Heart left ventricle (tissue), 16 donors: Measurements from ENCODE around the gene GRWD1. TPM values are rescaled to one million over a fixed set of nuclear protein-coding genes. Genes with fewer than 3 reads are reported as not detected.
A peak's percentile ranks its signal among the peaks of the same experiment; 100 is the strongest.

Source experiments
- ATAC-seq, 4 donors: fragments of 200-7000 bp; cut with Tn5 transposase; one replicate each; pipeline ENCODE4 v1.9.1; 2020 to 2022; ENCODE audit warnings: moderate library complexity in 4 of 4, mild to moderate bottlenecking in 3 of 4, moderate number of reproducible peaks in 1 of 4
- DNase-seq, 5 donors: peaks; one replicate each; pipeline ENCODE4 v3.0.0-alpha.2; 2020
- H3K27ac ChIP-seq, 12 donors: fragments of 200-600 bp; sonication (generic) in 4 of 12; one replicate each; pipeline versions ENCODE4 v1.5.0 to v1.8.0; 2016 to 2022; ENCODE audit warnings: mild to moderate bottlenecking in 2 of 12
- H3K27me3 ChIP-seq, 9 donors: fragments of 200-600 bp; sonication (generic) in 2 of 9; one replicate each; pipeline versions ENCODE4 v1.5.1 to v1.8.0; 2016 to 2022; ENCODE audit warnings: mild to moderate bottlenecking in 3 of 9
- H3K36me3 ChIP-seq, 9 donors: fragments of 200-600 bp; sonication (generic) in 2 of 9; one replicate each; pipeline versions ENCODE4 v1.5.0 to v1.8.0; 2018 to 2022; ENCODE audit warnings: mild to moderate bottlenecking in 2 of 9
- H3K4me1 ChIP-seq, 12 donors: fragments of 200-600 bp; sonication (generic) in 4 of 12; one replicate each; pipeline versions ENCODE4 v1.5.0 to v1.8.0; 2016 to 2022; ENCODE audit warnings: mild to moderate bottlenecking in 3 of 12
- H3K4me3 ChIP-seq, 12 donors: fragments of 200-600 bp; sonication (generic) in 4 of 12; one replicate each; pipeline versions ENCODE4 v1.5.0 to v1.8.0; 2017 to 2022; ENCODE audit warnings: mild to moderate bottlenecking in 9 of 12, moderate library complexity in 4 of 12
- H3K9me3 ChIP-seq, 12 donors: fragments of 200-600 bp; sonication (generic) in 4 of 12; one replicate each; pipeline versions ENCODE4 v1.5.0 to v1.8.0; 2016 to 2022; ENCODE audit warnings: mild to moderate bottlenecking in 1 of 12
- POLR2A ChIP-seq, 2 donors: fragments of 450-650 bp; IDR thresholded peaks; one replicate each; pipeline ENCODE4 v1.6.1; 2017; ENCODE audit warnings: antibody characterized with exemption in 2 of 2, mild to moderate bottlenecking in 2 of 2, moderate library complexity in 2 of 2
- WGBS, 4 donors: extraction: QIAGEN DNeasy Blood & Tissue Kit in 2 of 4; methylation state at CpG; one replicate each; pipeline versions ENCODE4 v1.1.5 to v1.1.7; 2013 to 2018; 5-methylcytosine and 5-hydroxymethylcytosine counted together
- intact Hi-C, 10 donors: fragments of 100-400 bp; cut with DNase I; formaldehyde crosslinking; loops; one replicate each; pipeline versions ENCODE4 v1.11.1 to v1.14.2; 2022
- polyA plus RNA-seq, 2 donors: library from polyadenylated mRNA; stranded (reverse); fragments of 200-250 nt; gene quantifications; one replicate each; pipeline ENCODE4 v1.2.3, GENCODE V29; 2013
- total RNA-seq, 9 donors: library from RNA; depleted of rRNA in 2 of 9; stranded (reverse); fragments of >200 nt in 2 of 9; fragmentation: NEBNext Ultra II Directional in 3 of 9; extraction: Animal tissue kit (Norgen Biotek cat#: 25700) in 3 of 9; gene quantifications; one replicate each; pipeline versions ENCODE4 v1.1.0 to v1.2.4, GENCODE V29; 2016 to 2023
- TF ChIP-seq, protein P1 (sequence below), 12 donors: fragments of 200-600 bp; sonication (generic) in 4 of 12; IDR thresholded peaks; one replicate each; pipeline versions ENCODE4 v1.5.0 to v1.8.0; 2018 to 2022; ENCODE audit warnings: antibody characterized with exemption in 12 of 12, mild to moderate bottlenecking in 5 of 12
- donor health status: ischemic (EF 13 %, LVEDD 7.1; RV severe dilation, severe dysfunction).
- donor health status: healthy with polysubstance abuse.
- donor health status: DM: no; HTN: yes; CAD: no.
- donor health status: DM: no; HTN: no; CAD: no.
- donor health status: ischemic (EF 25% LVEDD 6.9; RV normal size, moderate dysfunction).
- donor health status: ischemic (EF 25% LVEDD 5.7; RV mildly dilated, moderate dysfunction).
- donor health status: healthy.
- donor health status: DM: yes; HTN: yes; CAD: no.
- donor health status: ischemic (EF 35%, LVEDD 5.7; RV mildly dilated, moderate dysfunction).
- donor health status: nonischemic (EF 11% LVEDD 7.7; RV severe dilation, severe dysfunction).
- donor health status: DM: yes; HTN: yes; CAD: no.
- donor health status: PGD.
- donor health status: ischemic (EF 29% LVEDD 5.4; RV normal size, mild dysfunction).
- donor health status: nonischemic (EF 23%, LVEDD 6.1; RV moderate dilation, normal function).

The GRWD1 gene
- total and polyA plus RNA-seq, 11 donors: 5.1 to 35.4 (median 19.0) TPM

DNA sequence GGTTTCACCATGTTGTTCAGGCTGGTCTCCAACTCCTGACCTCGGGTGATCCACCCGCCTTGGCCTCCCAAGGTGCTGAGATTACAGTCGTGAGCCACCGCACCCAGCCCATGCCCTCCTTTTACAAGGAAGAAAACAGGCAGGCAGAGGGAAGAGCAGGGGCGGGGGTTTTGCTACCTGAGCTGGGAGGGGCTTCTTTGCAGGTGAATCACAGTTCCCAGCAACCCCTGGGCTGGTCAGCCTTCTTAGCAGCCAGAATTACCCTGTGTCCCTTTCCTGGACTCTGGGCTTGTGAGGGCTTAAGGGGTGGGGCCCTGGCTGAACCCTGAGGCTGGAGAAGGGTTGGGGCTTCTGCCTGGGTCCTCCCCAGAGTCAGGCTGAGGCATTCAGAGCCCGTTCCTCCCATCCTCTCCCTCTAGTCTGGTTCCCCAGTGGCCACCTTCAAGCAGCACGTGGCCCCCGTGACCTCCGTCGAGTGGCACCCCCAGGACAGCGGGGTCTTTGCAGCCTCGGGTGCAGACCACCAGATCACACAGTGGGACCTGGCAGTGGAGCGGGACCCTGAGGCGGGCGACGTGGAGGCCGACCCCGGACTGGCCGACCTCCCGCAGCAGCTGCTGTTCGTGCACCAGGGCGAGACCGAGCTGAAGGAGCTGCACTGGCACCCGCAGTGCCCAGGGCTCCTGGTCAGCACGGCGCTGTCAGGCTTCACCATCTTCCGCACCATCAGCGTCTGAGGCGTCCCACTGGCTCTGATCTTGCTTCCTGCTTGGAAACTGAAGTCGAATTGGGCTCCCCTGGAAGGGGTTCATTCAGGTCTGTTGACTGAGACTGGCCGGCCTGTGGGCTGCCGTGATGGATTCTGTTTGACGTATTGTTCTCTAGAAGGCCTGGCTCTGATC is 6.8 kb downstream of the GRWD1 start:
- DNase-seq (no peak), ATAC-seq (no peak)
- intact Hi-C loops: no loop called here
- 84 to 92% (median 91%) methylated on average over 10 to 33 of the region's 33 CpGs for WGBS, 4 donors
- Histone ChIP-seq H3K4me3 (no peak overlapping the region), H3K27me3 (no peaks in the 10 kb centered on the region), H3K9me3 (no peaks in the 10 kb centered on the region), H3K27ac (no peak overlapping the region), H3K4me1 (no peaks in the 10 kb centered on the region), H3K36me3 (peaks cover 2 to 86% (median 70%) of the 10 kb centered on the region in 9 donors)
- TF ChIP-seq POLR2A (IDR thresholded peaks at IDR 0.05): no peak
- TF ChIP-seq, protein P1, sequence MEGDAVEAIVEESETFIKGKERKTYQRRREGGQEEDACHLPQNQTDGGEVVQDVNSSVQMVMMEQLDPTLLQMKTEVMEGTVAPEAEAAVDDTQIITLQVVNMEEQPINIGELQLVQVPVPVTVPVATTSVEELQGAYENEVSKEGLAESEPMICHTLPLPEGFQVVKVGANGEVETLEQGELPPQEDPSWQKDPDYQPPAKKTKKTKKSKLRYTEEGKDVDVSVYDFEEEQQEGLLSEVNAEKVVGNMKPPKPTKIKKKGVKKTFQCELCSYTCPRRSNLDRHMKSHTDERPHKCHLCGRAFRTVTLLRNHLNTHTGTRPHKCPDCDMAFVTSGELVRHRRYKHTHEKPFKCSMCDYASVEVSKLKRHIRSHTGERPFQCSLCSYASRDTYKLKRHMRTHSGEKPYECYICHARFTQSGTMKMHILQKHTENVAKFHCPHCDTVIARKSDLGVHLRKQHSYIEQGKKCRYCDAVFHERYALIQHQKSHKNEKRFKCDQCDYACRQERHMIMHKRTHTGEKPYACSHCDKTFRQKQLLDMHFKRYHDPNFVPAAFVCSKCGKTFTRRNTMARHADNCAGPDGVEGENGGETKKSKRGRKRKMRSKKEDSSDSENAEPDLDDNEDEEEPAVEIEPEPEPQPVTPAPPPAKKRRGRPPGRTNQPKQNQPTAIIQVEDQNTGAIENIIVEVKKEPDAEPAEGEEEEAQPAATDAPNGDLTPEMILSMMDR (IDR thresholded peaks at IDR 0.05): no peak

DNA sequence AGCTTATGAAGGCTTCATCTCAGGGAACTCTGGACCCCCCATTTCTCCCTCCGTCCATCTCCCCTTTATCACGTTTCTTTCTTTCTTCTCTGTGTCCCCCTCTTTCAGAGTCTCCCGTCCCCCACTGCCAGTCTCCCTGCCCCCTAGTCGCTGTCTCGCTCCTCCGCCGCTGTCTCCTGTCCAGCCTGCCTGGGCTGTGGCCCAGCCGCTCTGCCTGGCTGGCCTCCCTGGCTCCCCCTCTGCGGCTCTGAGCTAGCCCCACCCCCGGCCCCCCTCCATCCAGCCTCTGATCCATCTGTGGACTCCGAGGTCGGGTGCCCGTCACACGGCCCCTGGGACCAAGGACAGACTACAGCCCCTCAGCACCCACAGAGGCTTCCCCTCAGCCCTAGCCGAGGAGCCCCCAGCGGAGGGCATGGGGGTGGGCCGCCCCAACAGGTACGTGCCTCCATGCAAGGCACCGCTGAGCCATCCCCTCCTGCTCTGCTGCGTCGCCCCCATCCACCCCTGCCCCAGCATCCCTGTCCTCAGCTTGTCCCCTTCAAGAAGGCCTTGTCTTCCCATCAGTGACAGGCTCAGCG is 8.5 kb downstream of the GRWD1 start:
- no peak overlapping the region for H3K4me3 ChIP-seq
- H3K36me3 ChIP-seq: peaks cover 2 to 70% (median 53%) of the 10 kb centered on the region in 9 donors
- no peak for TF ChIP-seq POLR2A (IDR thresholded peaks at IDR 0.05)
- TF ChIP-seq, protein P1 (IDR thresholded peaks at IDR 0.05): no peak
- intact Hi-C loops: no loop called here
- H3K27me3 ChIP-seq: no peaks in the 10 kb centered on the region
- H3K4me1 ChIP-seq: no peaks in the 10 kb centered on the region
- H3K9me3 ChIP-seq: no peaks in the 10 kb centered on the region
- no peak for DNase-seq
- peak in 1 of 4 donors; percentile 9 for ATAC-seq
- 86 to 94% (median 93%) methylated on average over 19 to 22 of the region's 22 CpGs for WGBS, 4 donors
- no peak overlapping the region for H3K27ac ChIP-seq

DNA sequence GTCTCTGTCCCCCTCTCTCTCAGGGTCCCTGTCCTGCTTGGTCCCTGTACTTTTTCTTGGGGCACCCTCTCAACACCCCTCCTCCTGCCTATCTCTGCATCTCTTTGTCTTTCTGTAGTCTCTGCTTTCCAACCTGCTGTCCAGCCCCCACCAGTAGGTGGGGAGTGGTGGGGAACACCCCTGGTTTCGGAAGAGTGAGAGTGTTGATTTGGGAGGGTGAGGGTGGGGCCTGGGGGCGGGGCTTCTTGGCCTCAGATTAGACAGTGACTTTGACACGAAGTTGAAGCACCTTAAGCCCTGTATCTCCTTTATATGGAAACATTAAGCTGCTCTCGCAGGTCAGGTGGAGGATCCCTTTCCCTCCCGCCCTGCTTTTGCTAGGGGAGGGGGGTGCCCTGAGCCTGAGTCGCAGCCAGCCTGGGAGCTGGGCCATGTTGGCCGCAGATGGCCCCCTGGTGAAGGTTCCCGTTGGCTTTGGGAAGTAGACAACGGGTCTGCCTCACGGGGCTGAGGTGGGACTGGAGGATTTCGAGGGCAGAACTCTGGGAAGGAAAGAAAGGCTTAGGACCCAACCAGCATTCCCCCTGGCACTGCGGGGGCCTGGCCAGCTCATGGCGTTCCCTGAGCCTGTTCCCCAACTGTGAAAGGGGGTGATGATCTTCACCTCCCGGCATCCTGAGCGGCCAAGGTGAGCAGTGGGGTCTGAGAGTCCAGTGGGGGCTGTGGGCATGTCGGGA is 9.6 kb downstream of the GRWD1 start, which contains the start of gene KCNJ14:
TSS of gene KCNJ14 (plus strand) at position 404 of the 737 bp plus-strand sequence. CDS start 6,151 bp downstream, outside the sequence.
- ATAC-seq (no peak), DNase-seq (peak in 1 of 5 donors; percentile 5)
- Histone ChIP-seq H3K9me3 (no peaks in the 10 kb centered on the region), H3K36me3 (peaks cover 2 to 59% (median 42%) of the 10 kb centered on the region in 9 donors), H3K27ac (no peak within 1 kb of the TSS), H3K27me3 (no peaks in the 10 kb centered on the region), H3K4me3 (no peak within 1 kb of the TSS), H3K4me1 (no peaks in the 10 kb centered on the region)
- no peak for TF ChIP-seq POLR2A (IDR thresholded peaks at IDR 0.05)
- TF ChIP-seq, protein P1 (IDR thresholded peaks at IDR 0.05): no peak
- intact Hi-C loops: no loop called here
- 83 to 89% (median 88%) methylated on average over 13 to 16 of the region's 16 CpGs for WGBS, 4 donors
